Esophagus muscularis mucosa (tissue), 4 donors: ENCODE measurements around the gene COL27A1. TPM values are rescaled to one million over a fixed set of nuclear protein-coding genes. Genes with fewer than 3 reads are reported as not detected.
A peak's percentile ranks its signal among the peaks of the same experiment; 100 is the strongest.

Source experiments
- DNase-seq: peaks from one replicate; pipeline ENCODE4 v3.0.0-alpha.2; 2017; ENCODE audit errors: extremely low spot score
- H3K27ac ChIP-seq, 4 donors: fragments of 200-600 bp; sonication (generic); replicated peaks in 1 of 4; 1 replicate in 3 of 4; 2 replicates in 1 of 4; pipeline ENCODE4 v1.5.1; 2016 to 2019; ENCODE audit warnings: mild to moderate bottlenecking in 1 of 4
- H3K27me3 ChIP-seq, 4 donors: fragments of 200-600 bp; sonication (generic); one replicate each; pipeline versions ENCODE4 v1.5.1 to v1.6.0; 2016 to 2019
- H3K36me3 ChIP-seq, 4 donors: fragments of 200-600 bp; sonication (generic); one replicate each; pipeline ENCODE4 v1.5.1; 2016 to 2019
- H3K4me1 ChIP-seq, 4 donors: fragments of 200-600 bp; sonication (generic); one replicate each; pipeline ENCODE4 v1.5.1; 2016 to 2019
- H3K4me3 ChIP-seq, 4 donors: fragments of 200-600 bp; sonication (generic); 1 replicate in 2 of 4; 2 replicates in 2 of 4; pipeline ENCODE4 v1.5.1; 2016 to 2019; ENCODE audit warnings: mild to moderate bottlenecking in 4 of 4, moderate library complexity in 1 of 4
- H3K9me3 ChIP-seq, 4 donors: fragments of 200-600 bp; sonication (generic); 1 replicate in 3 of 4; 2 replicates in 1 of 4; pipeline ENCODE4 v1.5.1; 2016 to 2019
- CTCF ChIP-seq, 3 experiments: fragments of 200-600 bp in 2 of 3; fragments of 450-650 bp in 1 of 3; sonication (generic) in 2 of 3; IDR thresholded peaks; one replicate each; pipeline ENCODE4 v1.5.1; 2017 to 2019; ENCODE audit warnings: antibody characterized with exemption in 3 of 3, mild to moderate bottlenecking in 2 of 3, moderate library complexity in 1 of 3
- EP300 ChIP-seq: sonication (generic); formaldehyde crosslinking; IDR thresholded peaks from one replicate; pipeline ENCODE4 v1.6.1; 2017; ENCODE audit warnings: antibody characterized with exemption
- POLR2A ChIP-seq: fragments of 450-650 bp; IDR thresholded peaks from one replicate; pipeline ENCODE4 v1.6.1; 2017; ENCODE audit warnings: antibody characterized with exemption, moderate library complexity, mild to moderate bottlenecking, low read depth
- POLR2AphosphoS5 ChIP-seq, 2 donors: sonication (generic); formaldehyde crosslinking; IDR thresholded peaks; one replicate each; pipeline ENCODE4 v1.6.1; 2017; ENCODE audit warnings: antibody characterized with exemption in 2 of 2
- WGBS: methylation state at CpG from one replicate; pipeline ENCODE4 v1.1.5; 2018; 5-methylcytosine and 5-hydroxymethylcytosine counted together
- intact Hi-C: fragments of 100-400 bp; cut with DNase I; formaldehyde crosslinking; loops from one replicate; pipeline ENCODE4 v1.15.1; 2023
- total RNA-seq, 4 donors: library from RNA; depleted of rRNA; stranded (reverse); fragments of >200 nt; gene quantifications; one replicate each; pipeline versions ENCODE4 v1.1.0 to v1.2.1, GENCODE V29; 2016

Gene COL27A1
- total RNA-seq, 4 donors from 2014 or later: 1.8 to 3.3 (median 2.7) TPM

GRCh38 chr9:114174557-114174875, 19.2 kb downstream of the COL27A1 start:
- Histone ChIP-seq H3K27me3 (peaks cover 0 to 33% (median 0%) of the 10 kb centered on the region in 4 donors), H3K9me3 (no peaks in the 10 kb centered on the region), H3K27ac (peak overlapping the region; percentile 4 to 69 (median 44)), H3K36me3 (no peaks in the 10 kb centered on the region), H3K4me1 (peaks cover 52 to 65% (median 60%) of the 10 kb centered on the region in 4 donors), H3K4me3 (no peak overlapping the region)
- 63% methylated on average over 3 of the region's 3 CpGs for WGBS
- DNase-seq: no peak
- intact Hi-C loops: no loop called here
- TF ChIP-seq POLR2AphosphoS5 (IDR thresholded peaks at IDR 0.05): no peak
- TF ChIP-seq POLR2A: no peak
- TF ChIP-seq CTCF (IDR thresholded peaks at IDR 0.05): no peak
- no peak for TF ChIP-seq EP300

- TF ChIP-seq CTCF (IDR thresholded peaks at IDR 0.05) (no peak), POLR2AphosphoS5 (IDR thresholded peaks at IDR 0.05) (no peak), EP300 (no peak), POLR2A (no peak)
- Histone ChIP-seq H3K9me3 (no peaks in the 10 kb centered on the region), H3K4me1 (peaks cover 57 to 66% (median 62%) of the 10 kb centered on the region in 4 donors), H3K36me3 (no peaks in the 10 kb centered on the region), H3K27ac (peak overlapping the region; percentile 21 to 69 (median 48)), H3K4me3 (no peak overlapping the region), H3K27me3 (peaks cover 0 to 27% (median 0%) of the 10 kb centered on the region in 4 donors)
- 68% methylated on average over 21 of the region's 26 CpGs for WGBS
- DNase-seq: no peak
- intact Hi-C loops: no loop called here
Measured at GRCh38 chr9:114174876-114175771, 19.8 kb downstream of the COL27A1 start.

GRCh38 chr9:114176624-114177291, 21.4 kb downstream of the COL27A1 start:
- no peak for TF ChIP-seq POLR2A
- no peak for TF ChIP-seq EP300
- TF ChIP-seq CTCF (IDR thresholded peaks at IDR 0.05): no peak
- TF ChIP-seq POLR2AphosphoS5 (IDR thresholded peaks at IDR 0.05): no peak
- no peaks in the 10 kb centered on the region for H3K36me3 ChIP-seq
- DNase-seq: no peak
- intact Hi-C loops: no loop called here
- H3K4me1 ChIP-seq: peaks cover 73 to 82% (median 77%) of the 10 kb centered on the region in 4 donors
- H3K9me3 ChIP-seq: no peaks in the 10 kb centered on the region
- H3K27ac ChIP-seq: peak overlapping the region in 2 of 4 donors; percentile 4 to 69
- H3K4me3 ChIP-seq: no peak overlapping the region
- H3K27me3 ChIP-seq: peaks cover 0 to 18% (median 0%) of the 10 kb centered on the region in 4 donors
- WGBS: 57% methylated on average over 9 of the region's 11 CpGs

- intact Hi-C loops: no loop called here
- DNase-seq: no peak
- Histone ChIP-seq H3K4me1 (peaks cover 74 to 82% (median 78%) of the 10 kb centered on the region in 4 donors), H3K9me3 (no peaks in the 10 kb centered on the region), H3K27me3 (peaks cover 0 to 17% (median 0%) of the 10 kb centered on the region in 4 donors), H3K36me3 (no peaks in the 10 kb centered on the region), H3K27ac (peak overlapping the region in 2 of 4 donors; percentile 2 to 69), H3K4me3 (no peak overlapping the region)
- 48% methylated on average over 6 of the region's 6 CpGs for WGBS
- no peak for TF ChIP-seq POLR2AphosphoS5 (IDR thresholded peaks at IDR 0.05)
- TF ChIP-seq CTCF (IDR thresholded peaks at IDR 0.05): no peak
- no peak for TF ChIP-seq POLR2A
- TF ChIP-seq EP300: no peak
Measured at GRCh38 chr9:114177423-114178064, 22.2 kb downstream of the COL27A1 start.
